ENCODE results near the gene ZFP36L2. TPM values are rescaled to one million over a fixed set of nuclear protein-coding genes. Genes with fewer than 3 reads are reported as not detected.

Gene ZFP36L2
- total and polyA plus RNA-seq, 10 of the 15 experiments (the other 5 are each of a cell fraction or from before 2014, with no cell fraction given), result 4.3 to 64.9 (median 19.5) TPM

DNA sequence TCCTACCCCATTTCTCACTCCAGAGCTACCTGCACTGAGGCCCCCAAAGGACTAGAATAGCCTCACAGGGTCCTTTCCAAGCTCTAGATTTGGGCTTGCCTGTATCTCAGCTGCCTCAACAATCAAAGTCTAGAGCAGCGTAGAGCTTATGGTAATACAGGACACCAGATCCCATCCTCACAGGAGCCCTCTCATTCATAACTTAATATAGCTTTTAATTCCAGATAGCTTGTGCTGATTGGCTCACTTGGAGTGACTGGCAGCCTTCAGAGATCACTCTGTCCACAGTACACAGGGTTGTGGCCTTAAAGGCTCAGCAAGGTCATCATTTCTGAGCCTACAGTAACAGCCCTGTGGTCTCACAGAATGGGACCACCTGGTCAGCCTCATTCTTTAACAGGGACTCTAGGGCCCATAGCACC, 51.4 kb downstream of the ZFP36L2 start:
- in situ Hi-C loops (cut with MboI), result no loop called here
- ChIA-PET RAD21 (ENCODE audit: unreplicated experiment) (interaction anchor here (1.0 to 3.7 kb wide), 19 partner anchors 10 to 310 kb away, joined by 3 to 66 read pairs (median 5); partner anchors contain the start of gene ZFP36L2), POLR2A (interaction anchor here (0.9 to 2.5 kb wide), 9 partner anchors 9 to 52 kb away, joined by 4 to 23 read pairs (median 8); partner anchors contain the start of gene ZFP36L2), SMC1A (ENCODE audit: uncharacterized antibody, unreplicated experiment) (interaction anchor here (0.8 to 10.8 kb wide), 20 partner anchors 9 to 391 kb away, joined by 3 to 147 read pairs (median 4); partner anchors contain the start of gene ZFP36L2), CTCF (interaction anchor here (0.7 to 8.6 kb wide), 9 partner anchors 18 to 309 kb away, joined by 3 to 103 read pairs (median 6); partner anchors contain the start of gene ZFP36L2)
- Histone ChIP-seq H3K9ac (ENCODE audit: control insufficient read depth, insufficient read depth, low read length) (peak overlapping the region; percentile 67), H4K20me1 (ENCODE audit: control insufficient read depth, insufficient read depth) (no peaks in the 10 kb centered on the region), H2AFZ (ENCODE audit: control insufficient read depth, low read depth, low read length) (peak overlapping the region; percentile 21; the same call in 1 of the 2 replicates), H3K79me2 (ENCODE audit: control insufficient read depth, insufficient read depth, low read length) (no peaks in the 10 kb centered on the region), H3K36me3 (ENCODE audit: control insufficient read depth in 2 of 2, insufficient read depth in 2 of 2, low read length in 1 of 2) (no peaks in the 10 kb centered on the region), H3K4me3 (no peak overlapping the region), H3K9me3 (replicated peaks; ENCODE audit: control insufficient read depth, insufficient read depth, low read length) (no peaks in the 10 kb centered on the region), H3K4me1 (ENCODE audit: control insufficient read depth, insufficient read depth, low read length) (peaks cover 19% of the 10 kb centered on the region), H3K4me2 (ENCODE audit: control insufficient read depth, insufficient read depth) (peak overlapping the region; percentile 64), H3K27ac (ENCODE audit: control insufficient read depth, insufficient read depth) (peak overlapping the region; percentile 73), H3K27me3 (replicated peaks in 1 of 2; ENCODE audit: control insufficient read depth in 2 of 2, insufficient read depth in 2 of 2, low read length in 1 of 2) (no peaks in the 10 kb centered on the region; a peak in 1 of 4 replicates)
- WGBS (ENCODE audit: insufficient coverage, insufficient replicate concordance, low lambda C conversion rate, missing lambda C conversion rate), result 0% methylated on average over 1 of the region's 1 CpG
- TF ChIP-seq PKNOX1 (IDR thresholded peaks at IDR 0.05), result peak; percentile 56; the same call in 1 of the 2 replicates
- no peak for TF ChIP-seq ZBTB40 (IDR thresholded peaks at IDR 0.05; ENCODE audit: borderline replicate concordance)
- no peak for TF ChIP-seq SRF (IDR thresholded peaks at IDR 0.05; ENCODE audit: low read depth in 2 of 2, low read length in 2 of 2)
- TF ChIP-seq TBL1XR1 (IDR thresholded peaks at IDR 0.05; ENCODE audit: low read depth, low read length), result no peak
- no peak for TF ChIP-seq ZNF207 (IDR thresholded peaks at IDR 0.05; ENCODE audit: borderline replicate concordance)
- BruUV-seq (replicated peaks), result TSS peak; percentile 90
- DNase-seq (ENCODE audit: low read depth, low spot score), result no peak
- peak; percentile 19 for ATAC-seq
- intact Hi-C loops (cut with micrococcal nuclease; ENCODE audit: unreplicated experiment), result loop anchor here (2.0 kb wide), 1 partner anchor 54 kb away; no protein-coding TSS in a partner anchor
- no peak for FAIRE-seq
